Upper lobe of left lung (tissue), 6 donors: Measurements from ENCODE around the gene MAP2. TPM values are rescaled to one million over a fixed set of nuclear protein-coding genes. Genes with fewer than 3 reads are reported as not detected.

Experiments
- ATAC-seq, 2 donors: fragments of 200-7000 bp; cut with Tn5 transposase; one replicate each; pipeline ENCODE4 v1.9.1; 2022; ENCODE audit warnings: mild to moderate bottlenecking in 2 of 2, moderate library complexity in 2 of 2; ENCODE audit not compliant: low FRiP score in 2 of 2
- DNase-seq, 2 donors: peaks; one replicate each; pipeline ENCODE4 v3.0.0-alpha.2; 2019 to 2020
- H3K27ac ChIP-seq, 4 donors: fragments of 200-600 bp; sonication (generic); one replicate each; pipeline ENCODE4 v1.5.1; 2016 to 2019
- H3K27me3 ChIP-seq, 4 donors: fragments of 200-600 bp; sonication (generic); one replicate each; pipeline ENCODE4 v1.5.1; 2017 to 2019
- H3K36me3 ChIP-seq, 4 donors: fragments of 200-600 bp; sonication (generic); one replicate each; pipeline ENCODE4 v1.5.1; 2016 to 2019
- H3K4me1 ChIP-seq, 4 donors: fragments of 200-600 bp; sonication (generic); one replicate each; pipeline ENCODE4 v1.5.1; 2018 to 2019
- H3K4me3 ChIP-seq, 4 donors: fragments of 200-600 bp; sonication (generic); one replicate each; pipeline ENCODE4 v1.5.1; 2017 to 2019; ENCODE audit warnings: mild to moderate bottlenecking in 2 of 4, moderate library complexity in 1 of 4
- H3K9me3 ChIP-seq, 4 donors: fragments of 200-600 bp; sonication (generic); one replicate each; pipeline ENCODE4 v1.5.1; 2018 to 2019
- EP300 ChIP-seq, 4 donors: sonication (generic); formaldehyde crosslinking; IDR thresholded peaks; one replicate each; pipeline ENCODE4 v1.5.1; 2017; ENCODE audit warnings: antibody characterized with exemption in 4 of 4, control low read depth in 2 of 4
- POLR2A ChIP-seq, 4 donors: fragments of 450-650 bp; IDR thresholded peaks; one replicate each; pipeline ENCODE4 v1.5.1; 2016 to 2017; ENCODE audit warnings: antibody characterized with exemption in 4 of 4, mild to moderate bottlenecking in 2 of 4
- POLR2AphosphoS5 ChIP-seq, 2 donors: sonication (generic); formaldehyde crosslinking; IDR thresholded peaks; one replicate each; pipeline ENCODE4 v1.5.1; 2017; ENCODE audit warnings: antibody characterized with exemption in 2 of 2
- WGBS, 2 donors: methylation state at CpG; one replicate each; pipeline ENCODE4 v1.1.5; 2017 to 2018; 5-methylcytosine and 5-hydroxymethylcytosine counted together
- total RNA-seq, 6 donors: library from RNA; depleted of rRNA in 4 of 6; stranded (reverse); fragments of >200 nt in 4 of 6; gene quantifications; one replicate each; pipeline versions ENCODE4 v1.1.0 to v1.2.1, GENCODE V29; 2016 to 2021
- TF ChIP-seq, protein P1 (sequence below), 6 experiments: fragments of 450-650 bp in 4 of 6; fragments of 200-600 bp in 2 of 6; sonication (generic) in 2 of 6; IDR thresholded peaks; one replicate each; pipeline ENCODE4 v1.5.1; 2016 to 2019; ENCODE audit warnings: antibody characterized with exemption in 6 of 6
- donor health status: DM: no; HTN: no; CAD: no; lungs with moderate emphysema.
- donor health status: DM: no; HTN: yes; CAD: no; lungs with severe emphysema.

MAP2 gene
- total RNA-seq, 6 donors from 2014 or later, result 25.2 to 121 (median 58.7) TPM

DNA sequence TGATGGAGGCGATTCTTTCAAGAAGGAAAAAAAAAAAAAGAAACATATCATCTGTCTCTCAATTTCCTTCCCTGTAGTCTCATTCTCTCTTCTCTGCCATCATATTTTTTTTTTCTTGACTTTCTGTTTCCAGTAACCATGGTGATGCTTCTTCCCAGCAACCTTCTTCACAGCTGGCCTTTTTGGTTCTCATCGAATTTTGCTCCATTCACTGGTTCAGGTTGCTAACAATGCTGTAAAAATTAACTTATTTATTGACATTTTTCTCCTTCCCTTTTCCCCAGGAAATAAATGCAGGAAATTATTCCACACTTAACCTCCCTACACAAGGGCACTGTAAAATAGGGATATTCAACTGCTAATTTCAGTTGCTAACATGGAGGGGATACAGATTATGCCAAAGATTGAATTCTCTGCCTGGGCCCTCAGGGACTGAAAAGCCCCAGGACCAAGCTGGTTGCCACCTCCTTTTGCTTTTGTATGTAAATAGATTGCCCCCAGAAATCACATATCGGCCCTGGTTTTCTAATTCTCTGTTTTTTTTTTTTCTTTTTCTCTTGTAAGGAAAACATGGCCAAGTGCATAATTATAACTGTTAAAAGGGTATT is 154.7 kb downstream of the MAP2 start:
- WGBS, 2 donors, result 70 to 78% methylated on average over 2 to 3 of the region's 3 CpGs
- H3K27me3 ChIP-seq, result no peaks in the 10 kb centered on the region
- no peak for ATAC-seq
- H3K27ac ChIP-seq, result no peak overlapping the region
- H3K4me3 ChIP-seq, result no peak overlapping the region
- no peak for TF ChIP-seq POLR2A (IDR thresholded peaks at IDR 0.05)
- peaks cover 0 to 3% (median 0%) of the 10 kb centered on the region in 4 donors for H3K4me1 ChIP-seq
- H3K36me3 ChIP-seq, result no peaks in the 10 kb centered on the region
- H3K9me3 ChIP-seq, result no peaks in the 10 kb centered on the region
- no peak for DNase-seq

DNA sequence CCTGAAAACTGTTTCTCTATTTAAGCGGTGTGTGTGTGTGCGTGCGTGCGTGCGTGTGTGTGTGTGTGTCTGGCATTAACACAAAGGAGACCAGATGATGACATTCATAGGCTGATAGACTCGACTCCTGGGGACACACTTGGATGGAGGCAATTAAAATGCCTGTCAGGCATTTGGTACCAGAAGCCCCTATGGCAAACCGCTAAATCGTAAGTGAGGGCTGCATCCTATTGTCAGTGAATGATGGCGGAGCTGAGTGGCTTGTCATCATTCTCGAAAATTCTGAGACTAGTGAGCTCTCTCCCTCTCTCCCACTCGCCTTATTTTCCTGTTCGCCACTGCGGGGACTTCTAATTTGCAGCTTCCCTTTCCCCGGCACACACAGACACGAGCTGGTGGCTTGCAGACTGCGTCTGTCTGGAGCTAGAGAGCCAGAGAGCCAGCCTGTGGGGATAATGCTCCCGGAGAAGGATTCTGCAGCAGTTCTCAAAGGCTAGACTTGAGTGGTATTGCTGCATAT is 155.4 kb downstream of the MAP2 start:
- WGBS, 2 donors, result 41 to 56% methylated on average over 16 to 17 of the region's 17 CpGs
- Histone ChIP-seq H3K27ac (no peak overlapping the region), H3K9me3 (no peaks in the 10 kb centered on the region), H3K36me3 (no peaks in the 10 kb centered on the region), H3K27me3 (no peaks in the 10 kb centered on the region), H3K4me3 (peak overlapping the region in 3 of 4 donors; percentile 11 to 32 (median 28)), H3K4me1 (peaks cover 0 to 3% (median 0%) of the 10 kb centered on the region in 4 donors)
- ATAC-seq, result peak in 1 of 2 donors; percentile 19
- DNase-seq, result no peak
- TF ChIP-seq EP300 (IDR thresholded peaks at IDR 0.05), result no peak

DNA sequence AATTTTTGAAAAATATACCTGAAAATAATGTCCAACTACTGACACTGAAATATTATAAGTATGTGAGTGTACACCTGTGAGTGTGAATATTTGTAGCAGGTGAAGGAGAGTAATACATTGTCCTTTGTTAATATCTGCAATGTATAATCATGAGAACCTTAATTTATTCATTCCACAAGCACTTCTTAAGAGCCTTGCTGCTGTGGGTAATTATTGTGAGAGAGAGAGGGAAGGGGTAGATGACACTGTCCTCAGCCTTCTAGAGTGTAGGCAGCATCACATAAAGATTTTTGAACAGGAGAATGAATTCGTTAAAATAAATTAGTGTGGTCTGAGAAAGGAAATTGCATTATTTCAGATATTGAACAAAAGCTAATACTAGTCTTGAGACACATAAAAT is 157.2 kb downstream of the MAP2 start:
- ATAC-seq, result no peak

DNA sequence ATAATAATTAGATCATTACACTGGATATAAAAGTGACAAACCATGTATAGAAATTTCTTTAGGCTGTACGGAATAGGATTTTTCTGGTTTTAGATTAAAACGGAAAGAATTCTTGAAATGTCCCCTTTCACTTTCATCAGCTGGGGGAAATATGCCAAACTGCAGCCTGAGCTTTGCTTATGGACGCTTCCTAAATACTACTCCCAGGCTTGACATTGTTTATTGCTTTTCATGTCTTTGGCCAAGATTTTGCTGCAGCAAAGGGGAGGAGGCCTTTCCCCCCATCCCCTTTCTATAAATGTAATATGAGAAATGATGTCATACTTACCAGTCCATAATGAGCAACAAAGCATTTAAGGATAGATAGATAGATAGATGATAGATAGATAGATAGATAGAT is 158.4 kb downstream of the MAP2 start:
- Histone ChIP-seq H3K36me3 (no peaks in the 10 kb centered on the region), H3K9me3 (no peaks in the 10 kb centered on the region), H3K4me3 (no peak overlapping the region), H3K27me3 (no peaks in the 10 kb centered on the region), H3K27ac (no peak overlapping the region), H3K4me1 (peaks cover 0 to 3% (median 0%) of the 10 kb centered on the region in 4 donors)
- WGBS, 2 donors, result 74 to 80% methylated on average over 3 of the region's 3 CpGs
- ATAC-seq (no peak), DNase-seq (no peak)
- TF ChIP-seq EP300 (IDR thresholded peaks at IDR 0.05) (no peak), POLR2AphosphoS5 (IDR thresholded peaks at IDR 0.05) (no peak), POLR2A (IDR thresholded peaks at IDR 0.05) (no peak)
- TF ChIP-seq, protein P1, sequence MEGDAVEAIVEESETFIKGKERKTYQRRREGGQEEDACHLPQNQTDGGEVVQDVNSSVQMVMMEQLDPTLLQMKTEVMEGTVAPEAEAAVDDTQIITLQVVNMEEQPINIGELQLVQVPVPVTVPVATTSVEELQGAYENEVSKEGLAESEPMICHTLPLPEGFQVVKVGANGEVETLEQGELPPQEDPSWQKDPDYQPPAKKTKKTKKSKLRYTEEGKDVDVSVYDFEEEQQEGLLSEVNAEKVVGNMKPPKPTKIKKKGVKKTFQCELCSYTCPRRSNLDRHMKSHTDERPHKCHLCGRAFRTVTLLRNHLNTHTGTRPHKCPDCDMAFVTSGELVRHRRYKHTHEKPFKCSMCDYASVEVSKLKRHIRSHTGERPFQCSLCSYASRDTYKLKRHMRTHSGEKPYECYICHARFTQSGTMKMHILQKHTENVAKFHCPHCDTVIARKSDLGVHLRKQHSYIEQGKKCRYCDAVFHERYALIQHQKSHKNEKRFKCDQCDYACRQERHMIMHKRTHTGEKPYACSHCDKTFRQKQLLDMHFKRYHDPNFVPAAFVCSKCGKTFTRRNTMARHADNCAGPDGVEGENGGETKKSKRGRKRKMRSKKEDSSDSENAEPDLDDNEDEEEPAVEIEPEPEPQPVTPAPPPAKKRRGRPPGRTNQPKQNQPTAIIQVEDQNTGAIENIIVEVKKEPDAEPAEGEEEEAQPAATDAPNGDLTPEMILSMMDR (IDR thresholded peaks at IDR 0.05), result no peak

More for the DNA sequence above, 157.2 kb downstream of the MAP2 start:
- H3K36me3 ChIP-seq, result no peaks in the 10 kb centered on the region
- H3K27me3 ChIP-seq, result no peaks in the 10 kb centered on the region
- 76 to 84% methylated on average over 1 of the region's 1 CpG for WGBS, 2 donors
- H3K4me1 ChIP-seq, result peaks cover 0 to 3% (median 0%) of the 10 kb centered on the region in 4 donors
- DNase-seq, result no peak
- TF ChIP-seq POLR2A (IDR thresholded peaks at IDR 0.05) (no peak), EP300 (IDR thresholded peaks at IDR 0.05) (no peak), POLR2AphosphoS5 (IDR thresholded peaks at IDR 0.05) (no peak)
- TF ChIP-seq, protein P1 (IDR thresholded peaks at IDR 0.05), result no peak
- no peaks in the 10 kb centered on the region for H3K9me3 ChIP-seq
- no peak overlapping the region for H3K27ac ChIP-seq
- H3K4me3 ChIP-seq, result no peak overlapping the region

DNA sequence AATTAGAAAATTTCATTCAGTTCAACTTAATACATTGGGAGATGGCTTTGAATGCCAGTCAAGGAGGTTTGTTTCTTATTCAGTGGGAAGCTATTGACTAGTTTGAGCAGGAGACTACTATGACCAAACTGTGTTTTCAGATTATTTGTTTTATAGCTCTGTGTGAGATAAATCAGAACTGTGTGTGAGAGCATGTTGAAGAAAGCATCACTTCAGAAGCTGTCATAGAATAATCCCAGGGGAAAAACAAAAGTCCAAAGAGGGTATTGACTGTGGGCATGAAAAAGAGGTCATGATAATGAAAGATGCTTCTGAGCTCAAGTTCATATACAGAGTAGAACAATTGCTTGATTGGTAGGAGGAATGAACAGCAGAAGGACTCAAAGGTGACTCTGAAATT is 160.6 kb downstream of the MAP2 start:
- DNase-seq (no peak), ATAC-seq (no peak)
- TF ChIP-seq EP300 (IDR thresholded peaks at IDR 0.05), result no peak
- TF ChIP-seq POLR2A (IDR thresholded peaks at IDR 0.05), result no peak
- TF ChIP-seq, protein P1 (IDR thresholded peaks at IDR 0.05), result no peak
- no peak for TF ChIP-seq POLR2AphosphoS5 (IDR thresholded peaks at IDR 0.05)
- Histone ChIP-seq H3K4me1 (peaks cover 0 to 3% (median 0%) of the 10 kb centered on the region in 4 donors), H3K9me3 (no peaks in the 10 kb centered on the region), H3K4me3 (no peak overlapping the region), H3K27me3 (no peaks in the 10 kb centered on the region), H3K27ac (no peak overlapping the region), H3K36me3 (no peaks in the 10 kb centered on the region)

DNA sequence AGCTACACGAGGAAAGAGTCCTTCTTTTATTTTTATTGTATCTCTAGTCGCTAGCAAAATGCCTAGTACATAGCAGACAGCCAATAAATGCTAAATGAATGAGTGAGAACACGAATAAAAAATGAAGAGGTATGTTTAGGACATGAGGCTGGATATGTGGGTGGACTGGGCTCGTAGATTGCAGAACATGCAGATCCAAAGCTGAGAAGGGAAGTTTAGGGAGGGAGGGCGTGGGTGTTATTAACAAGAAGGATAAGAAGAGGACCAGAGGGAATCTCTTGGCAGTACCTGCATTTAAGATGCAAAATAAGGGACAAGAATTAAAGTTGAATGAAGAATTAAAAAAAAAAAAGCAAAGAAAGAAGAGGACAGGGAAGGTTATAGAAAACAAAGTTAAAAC is 161.1 kb downstream of the MAP2 start:
- no peak overlapping the region for H3K27ac ChIP-seq
- DNase-seq, result no peak
- no peaks in the 10 kb centered on the region for H3K36me3 ChIP-seq
- no peak for ATAC-seq
- H3K9me3 ChIP-seq, result no peaks in the 10 kb centered on the region
- no peaks in the 10 kb centered on the region for H3K4me1 ChIP-seq
- H3K4me3 ChIP-seq, result no peak overlapping the region
- TF ChIP-seq, protein P1 (IDR thresholded peaks at IDR 0.05), result no peak
- TF ChIP-seq EP300 (IDR thresholded peaks at IDR 0.05) (no peak), POLR2A (IDR thresholded peaks at IDR 0.05) (no peak), POLR2AphosphoS5 (IDR thresholded peaks at IDR 0.05) (no peak)
- WGBS, 2 donors, result 78 to 81% methylated on average over 5 of the region's 5 CpGs
- H3K27me3 ChIP-seq, result no peaks in the 10 kb centered on the region
